ENCODE measurements around the gene METTL22.

DNA sequence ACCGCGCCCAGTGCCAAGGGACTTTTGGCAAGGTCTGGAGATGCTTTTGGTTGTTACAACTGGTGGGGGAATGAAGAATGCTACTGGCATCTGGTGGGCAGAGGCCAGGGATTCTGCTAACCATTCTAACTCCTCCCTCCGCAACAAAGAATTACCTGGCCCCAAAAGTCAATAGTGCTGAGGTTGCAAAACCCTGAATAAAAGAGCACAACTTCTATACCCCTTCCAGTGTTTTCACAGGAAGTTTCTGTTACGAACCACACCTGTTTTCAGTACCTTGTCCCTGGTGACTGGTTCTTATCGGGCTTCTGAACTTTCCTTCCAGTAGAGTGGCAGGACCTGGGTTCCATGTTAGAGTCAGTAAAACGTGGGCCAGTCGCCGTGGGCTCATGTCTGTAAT is 70.2 kb downstream of the METTL22 start:
- TF ChIP-seq, protein P1, sequence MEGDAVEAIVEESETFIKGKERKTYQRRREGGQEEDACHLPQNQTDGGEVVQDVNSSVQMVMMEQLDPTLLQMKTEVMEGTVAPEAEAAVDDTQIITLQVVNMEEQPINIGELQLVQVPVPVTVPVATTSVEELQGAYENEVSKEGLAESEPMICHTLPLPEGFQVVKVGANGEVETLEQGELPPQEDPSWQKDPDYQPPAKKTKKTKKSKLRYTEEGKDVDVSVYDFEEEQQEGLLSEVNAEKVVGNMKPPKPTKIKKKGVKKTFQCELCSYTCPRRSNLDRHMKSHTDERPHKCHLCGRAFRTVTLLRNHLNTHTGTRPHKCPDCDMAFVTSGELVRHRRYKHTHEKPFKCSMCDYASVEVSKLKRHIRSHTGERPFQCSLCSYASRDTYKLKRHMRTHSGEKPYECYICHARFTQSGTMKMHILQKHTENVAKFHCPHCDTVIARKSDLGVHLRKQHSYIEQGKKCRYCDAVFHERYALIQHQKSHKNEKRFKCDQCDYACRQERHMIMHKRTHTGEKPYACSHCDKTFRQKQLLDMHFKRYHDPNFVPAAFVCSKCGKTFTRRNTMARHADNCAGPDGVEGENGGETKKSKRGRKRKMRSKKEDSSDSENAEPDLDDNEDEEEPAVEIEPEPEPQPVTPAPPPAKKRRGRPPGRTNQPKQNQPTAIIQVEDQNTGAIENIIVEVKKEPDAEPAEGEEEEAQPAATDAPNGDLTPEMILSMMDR (IDR thresholded peaks at IDR 0.05 in 8 of 11, conservative IDR thresholded peaks at IDR 0.05 in 3 of 11) = no peak
- no peak for TF ChIP-seq POLR2AphosphoS5 (IDR thresholded peaks at IDR 0.05)
- TF ChIP-seq POLR2A (IDR thresholded peaks at IDR 0.05) = no peak
